HepG2 (cell line): ENCODE measurements around the gene NRL. TPM values are rescaled to one million over a fixed set of nuclear protein-coding genes. Genes with fewer than 3 reads are reported as not detected.

ENCODE experiments used
- ARNT2 ChIP-seq: sonication (generic); formaldehyde crosslinking; IDR thresholded peaks from 2 replicates; pipeline ENCODE4 v1.8.0; 2022; ENCODE audit warnings: mild to moderate bottlenecking, low read depth, missing genetic modification reagents, moderate library complexity
- ETV5 ChIP-seq: IDR thresholded peaks from 2 replicates; pipeline ENCODE4 v1.6.1; 2018; ENCODE audit warnings: missing biosample characterization, missing genetic modification reagents, inconsistent platforms, borderline replicate concordance
- MZF1 ChIP-seq: sonication (generic); formaldehyde crosslinking; IDR thresholded peaks from 2 replicates; pipeline ENCODE4 v1.8.1; 2023; ENCODE audit warnings: mild to moderate bottlenecking, missing genetic modification reagents, borderline replicate concordance
- RARG ChIP-seq: sonication (generic); formaldehyde crosslinking; IDR thresholded peaks from 2 replicates; pipeline ENCODE4 v1.4.0; 2020; ENCODE audit warnings: low read depth, mild to moderate bottlenecking, missing genetic modification reagents
- ZNF136 ChIP-seq: sonication (generic); formaldehyde crosslinking; IDR thresholded peaks from 2 replicates; pipeline ENCODE4 v1.8.1; 2022; ENCODE audit warnings: low read depth, mild to moderate bottlenecking, moderate library complexity, missing genetic modification reagents
- ZNF24 ChIP-seq: fragments of 450-650 bp; IDR thresholded peaks from 2 replicates; pipeline ENCODE4 v1.6.1; 2017; ENCODE audit warnings: antibody characterized with exemption, mild to moderate bottlenecking
- ZNF33B ChIP-seq: sonication (generic); formaldehyde crosslinking; IDR thresholded peaks from 2 replicates; pipeline ENCODE4 v1.5.1; 2020; ENCODE audit warnings: mild to moderate bottlenecking, missing genetic modification reagents
- ZNF550 ChIP-seq: sonication (generic); formaldehyde crosslinking; IDR thresholded peaks from 2 replicates; pipeline ENCODE4 v1.4.0; 2020; ENCODE audit warnings: mild to moderate bottlenecking, missing genetic modification reagents, borderline replicate concordance
- ZNF83 ChIP-seq: sonication (generic); formaldehyde crosslinking; IDR thresholded peaks from 2 replicates; pipeline ENCODE4 v1.4.0; 2020; ENCODE audit warnings: missing genetic modification reagents, mild to moderate bottlenecking, borderline replicate concordance
- ZNF879 ChIP-seq: sonication (generic); formaldehyde crosslinking; IDR thresholded peaks from 2 replicates; pipeline ENCODE4 v1.8.1; 2023; ENCODE audit warnings: missing genetic modification reagents
- polyA plus RNA-seq, 8 experiments: library from polyadenylated mRNA; depleted of rRNA in 3 of 8; stranded (reverse) in 7 of 8; unstranded in 1 of 8; fragments of >200 nt; fragmentation: Illumina TruSeq in 4 of 8; extraction: Trizol in 4 of 8; gene quantifications; 2 replicates each; pipeline versions ENCODE4 v1.2.1 to v1.2.3, GENCODE V29; 2011 to 2016; ENCODE audit warnings: low read depth in 4 of 8, missing spikeins in 1 of 8, mixed read lengths in 1 of 8; ENCODE audit not compliant: insufficient read depth in 1 of 8
- total RNA-seq, 5 experiments: library from RNA; depleted of rRNA; stranded (reverse); fragments of >200 nt; fragmentation: Illumina TruSeq; extraction: Trizol; gene quantifications; 2 replicates each; pipeline ENCODE4 v1.2.3, GENCODE V29; 2016; ENCODE audit warnings: low read depth in 1 of 5
- TF ChIP-seq, protein P1 (sequence below): sonication (generic); formaldehyde crosslinking; IDR thresholded peaks from 2 replicates; pipeline ENCODE4 v1.5.0; 2020; ENCODE audit warnings: mild to moderate bottlenecking, missing genetic modification reagents, borderline replicate concordance
- TF ChIP-seq, protein P2 (sequence below): sonication (generic); formaldehyde crosslinking; IDR thresholded peaks from 2 replicates; pipeline ENCODE4 v1.5.1; 2020; ENCODE audit warnings: missing genetic modification reagents, mild to moderate bottlenecking, borderline replicate concordance

NRL gene
- total and polyA plus RNA-seq, 2 of the 13 experiments (the other 11 are each of a cell fraction or from before 2014, with no cell fraction given) = 2.5 to 4.7 TPM

DNA sequence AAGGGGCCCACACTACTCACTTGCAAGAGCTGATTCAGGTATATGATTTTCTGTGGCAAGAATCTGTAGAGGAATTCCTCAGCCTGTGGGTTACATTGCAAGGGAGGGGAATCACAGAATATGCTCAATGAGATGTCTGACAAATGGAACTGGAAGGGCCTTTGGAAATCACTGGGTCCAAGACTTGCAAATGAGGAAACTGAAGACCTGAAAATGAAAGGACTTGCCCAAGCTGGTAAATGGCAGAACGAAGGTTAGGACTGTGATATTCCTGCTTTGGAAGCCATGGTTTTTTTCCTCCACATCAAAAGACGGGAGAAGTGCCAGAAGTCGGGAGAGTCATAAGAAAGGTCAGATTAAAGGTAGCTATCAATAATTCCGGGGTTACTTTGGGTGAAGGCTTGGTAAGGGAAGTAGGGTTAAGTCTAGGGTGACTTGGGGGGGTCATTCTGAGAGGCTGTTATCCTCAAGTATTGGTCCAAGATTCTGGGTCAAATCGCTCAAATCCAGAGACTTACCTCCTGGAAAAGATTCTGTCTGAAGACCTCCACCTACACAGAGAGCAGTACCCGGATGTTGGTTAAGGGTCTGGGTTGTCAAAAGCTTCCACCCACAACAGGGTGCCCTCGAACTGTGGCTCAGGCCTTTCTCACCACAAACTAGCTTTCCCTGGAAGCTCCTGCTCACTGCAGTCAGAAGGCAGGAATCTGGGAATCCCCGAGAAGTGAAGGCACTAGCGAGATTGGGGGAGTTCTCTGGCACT lies 31.1 kb upstream of the NRL start (continued):
- TF ChIP-seq ZNF550 (CRISPR knock-in tag) = 0 out of 2 replicates have a peak, but pooled peaks have one; percentile 62
- TF ChIP-seq ZNF24 = 0 out of 2 replicates have a peak, but pooled peaks have one; percentile 13
- TF ChIP-seq ZNF879 (CRISPR knock-in tag) = no peak
- TF ChIP-seq MZF1 (CRISPR knock-in tag) = 0 out of 2 replicates have a peak, but pooled peaks have one; percentile 41
- TF ChIP-seq ZNF83 = 0 out of 2 replicates have a peak, but pooled peaks have one; percentile 47
- TF ChIP-seq ETV5 = 0 out of 2 replicates have a peak, but pooled peaks have one; percentile 5
- TF ChIP-seq, protein P1, sequence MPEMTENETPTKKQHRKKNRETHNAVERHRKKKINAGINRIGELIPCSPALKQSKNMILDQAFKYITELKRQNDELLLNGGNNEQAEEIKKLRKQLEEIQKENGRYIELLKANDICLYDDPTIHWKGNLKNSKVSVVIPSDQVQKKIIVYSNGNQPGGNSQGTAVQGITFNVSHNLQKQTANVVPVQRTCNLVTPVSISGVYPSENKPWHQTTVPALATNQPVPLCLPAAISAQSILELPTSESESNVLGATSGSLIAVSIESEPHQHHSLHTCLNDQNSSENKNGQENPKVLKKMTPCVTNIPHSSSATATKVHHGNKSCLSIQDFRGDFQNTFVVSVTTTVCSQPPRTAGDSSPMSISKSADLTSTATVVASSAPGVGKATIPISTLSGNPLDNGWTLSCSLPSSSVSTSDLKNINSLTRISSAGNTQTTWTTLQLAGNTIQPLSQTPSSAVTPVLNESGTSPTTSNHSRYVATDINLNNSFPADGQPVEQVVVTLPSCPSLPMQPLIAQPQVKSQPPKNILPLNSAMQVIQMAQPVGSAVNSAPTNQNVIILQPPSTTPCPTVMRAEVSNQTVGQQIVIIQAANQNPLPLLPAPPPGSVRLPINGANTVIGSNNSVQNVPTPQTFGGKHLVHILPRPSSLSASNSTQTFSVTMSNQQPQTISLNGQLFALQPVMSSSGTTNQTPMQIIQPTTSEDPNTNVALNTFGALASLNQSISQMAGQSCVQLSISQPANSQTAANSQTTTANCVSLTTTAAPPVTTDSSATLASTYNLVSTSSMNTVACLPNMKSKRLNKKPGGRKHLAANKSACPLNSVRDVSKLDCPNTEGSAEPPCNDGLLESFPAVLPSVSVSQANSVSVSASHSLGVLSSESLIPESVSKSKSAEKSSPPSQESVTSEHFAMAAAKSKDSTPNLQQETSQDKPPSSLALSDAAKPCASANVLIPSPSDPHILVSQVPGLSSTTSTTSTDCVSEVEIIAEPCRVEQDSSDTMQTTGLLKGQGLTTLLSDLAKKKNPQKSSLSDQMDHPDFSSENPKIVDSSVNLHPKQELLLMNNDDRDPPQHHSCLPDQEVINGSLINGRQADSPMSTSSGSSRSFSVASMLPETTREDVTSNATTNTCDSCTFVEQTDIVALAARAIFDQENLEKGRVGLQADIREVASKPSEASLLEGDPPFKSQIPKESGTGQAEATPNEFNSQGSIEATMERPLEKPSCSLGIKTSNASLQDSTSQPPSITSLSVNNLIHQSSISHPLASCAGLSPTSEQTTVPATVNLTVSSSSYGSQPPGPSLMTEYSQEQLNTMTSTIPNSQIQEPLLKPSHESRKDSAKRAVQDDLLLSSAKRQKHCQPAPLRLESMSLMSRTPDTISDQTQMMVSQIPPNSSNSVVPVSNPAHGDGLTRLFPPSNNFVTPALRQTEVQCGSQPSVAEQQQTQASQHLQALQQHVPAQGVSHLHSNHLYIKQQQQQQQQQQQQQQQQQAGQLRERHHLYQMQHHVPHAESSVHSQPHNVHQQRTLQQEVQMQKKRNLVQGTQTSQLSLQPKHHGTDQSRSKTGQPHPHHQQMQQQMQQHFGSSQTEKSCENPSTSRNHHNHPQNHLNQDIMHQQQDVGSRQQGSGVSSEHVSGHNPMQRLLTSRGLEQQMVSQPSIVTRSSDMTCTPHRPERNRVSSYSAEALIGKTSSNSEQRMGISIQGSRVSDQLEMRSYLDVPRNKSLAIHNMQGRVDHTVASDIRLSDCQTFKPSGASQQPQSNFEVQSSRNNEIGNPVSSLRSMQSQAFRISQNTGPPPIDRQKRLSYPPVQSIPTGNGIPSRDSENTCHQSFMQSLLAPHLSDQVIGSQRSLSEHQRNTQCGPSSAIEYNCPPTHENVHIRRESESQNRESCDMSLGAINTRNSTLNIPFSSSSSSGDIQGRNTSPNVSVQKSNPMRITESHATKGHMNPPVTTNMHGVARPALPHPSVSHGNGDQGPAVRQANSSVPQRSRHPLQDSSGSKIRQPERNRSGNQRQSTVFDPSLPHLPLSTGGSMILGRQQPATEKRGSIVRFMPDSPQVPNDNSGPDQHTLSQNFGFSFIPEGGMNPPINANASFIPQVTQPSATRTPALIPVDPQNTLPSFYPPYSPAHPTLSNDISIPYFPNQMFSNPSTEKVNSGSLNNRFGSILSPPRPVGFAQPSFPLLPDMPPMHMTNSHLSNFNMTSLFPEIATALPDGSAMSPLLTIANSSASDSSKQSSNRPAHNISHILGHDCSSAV (CRISPR knock-in tag) = 0 out of 2 replicates have a peak, but pooled peaks have one; percentile 29
- TF ChIP-seq ZNF136 (CRISPR knock-in tag) = peak; percentile 5; the same call in 1 of the 2 replicates
- TF ChIP-seq RARG (CRISPR knock-in tag) = 0 out of 2 replicates have a peak, but pooled peaks have one; percentile 27
- TF ChIP-seq ZNF33B (CRISPR knock-in tag) = 0 out of 2 replicates have a peak, but pooled peaks have one; percentile 48
- TF ChIP-seq, protein P2, sequence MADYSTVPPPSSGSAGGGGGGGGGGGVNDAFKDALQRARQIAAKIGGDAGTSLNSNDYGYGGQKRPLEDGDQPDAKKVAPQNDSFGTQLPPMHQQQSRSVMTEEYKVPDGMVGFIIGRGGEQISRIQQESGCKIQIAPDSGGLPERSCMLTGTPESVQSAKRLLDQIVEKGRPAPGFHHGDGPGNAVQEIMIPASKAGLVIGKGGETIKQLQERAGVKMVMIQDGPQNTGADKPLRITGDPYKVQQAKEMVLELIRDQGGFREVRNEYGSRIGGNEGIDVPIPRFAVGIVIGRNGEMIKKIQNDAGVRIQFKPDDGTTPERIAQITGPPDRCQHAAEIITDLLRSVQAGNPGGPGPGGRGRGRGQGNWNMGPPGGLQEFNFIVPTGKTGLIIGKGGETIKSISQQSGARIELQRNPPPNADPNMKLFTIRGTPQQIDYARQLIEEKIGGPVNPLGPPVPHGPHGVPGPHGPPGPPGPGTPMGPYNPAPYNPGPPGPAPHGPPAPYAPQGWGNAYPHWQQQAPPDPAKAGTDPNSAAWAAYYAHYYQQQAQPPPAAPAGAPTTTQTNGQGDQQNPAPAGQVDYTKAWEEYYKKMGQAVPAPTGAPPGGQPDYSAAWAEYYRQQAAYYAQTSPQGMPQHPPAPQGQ (CRISPR knock-in tag) = no peak; the same call in 1 of the 2 replicates
- peak; percentile 19 for TF ChIP-seq ARNT2 (CRISPR knock-in tag)
